ENCODE measurements around the gene TBC1D22A.

- TF ChIP-seq CTCF (IDR thresholded peaks at IDR 0.05) (no peak), POLR2A (IDR thresholded peaks at IDR 0.05) (no peak)
These were observed 254.2 kb downstream of the TBC1D22A start for GRCh38 chr22:47016631-47017030.

Data from upper lobe of left lung (tissue), 4 donors.